ENCODE measurements around the gene HIVEP1. TPM values are rescaled to one million over a fixed set of nuclear protein-coding genes. Genes with fewer than 3 reads are reported as not detected.

HIVEP1 gene
- total RNA-seq, 3 donors from 2014 or later, result 24.8 to 41.3 (median 27.2) TPM

GRCh38 chr6:12008366-12009179 is 3.5 kb upstream of the HIVEP1 start:
- intact Hi-C loops (cut with DNase I; ENCODE audit: low total_unique reads), result no loop called here
- Histone ChIP-seq H3K4me1 (peaks cover 0 to 4% of the 10 kb centered on the region in 2 donors), H3K27ac (peak overlapping the region; percentile 97 to 100), H3K36me3 (no peaks in the 10 kb centered on the region), H3K27me3 (no peaks in the 10 kb centered on the region), H3K4me3 (peak overlapping the region; percentile 61 to 88 (median 79)), H3K9me3 (no peaks in the 10 kb centered on the region)
- TF ChIP-seq POLR2AphosphoS5 (IDR thresholded peaks at IDR 0.05) (peak; percentile 7 to 48 (median 46)), POLR2A (IDR thresholded peaks at IDR 0.05) (peak; percentile 14)
- TF ChIP-seq, protein P1, sequence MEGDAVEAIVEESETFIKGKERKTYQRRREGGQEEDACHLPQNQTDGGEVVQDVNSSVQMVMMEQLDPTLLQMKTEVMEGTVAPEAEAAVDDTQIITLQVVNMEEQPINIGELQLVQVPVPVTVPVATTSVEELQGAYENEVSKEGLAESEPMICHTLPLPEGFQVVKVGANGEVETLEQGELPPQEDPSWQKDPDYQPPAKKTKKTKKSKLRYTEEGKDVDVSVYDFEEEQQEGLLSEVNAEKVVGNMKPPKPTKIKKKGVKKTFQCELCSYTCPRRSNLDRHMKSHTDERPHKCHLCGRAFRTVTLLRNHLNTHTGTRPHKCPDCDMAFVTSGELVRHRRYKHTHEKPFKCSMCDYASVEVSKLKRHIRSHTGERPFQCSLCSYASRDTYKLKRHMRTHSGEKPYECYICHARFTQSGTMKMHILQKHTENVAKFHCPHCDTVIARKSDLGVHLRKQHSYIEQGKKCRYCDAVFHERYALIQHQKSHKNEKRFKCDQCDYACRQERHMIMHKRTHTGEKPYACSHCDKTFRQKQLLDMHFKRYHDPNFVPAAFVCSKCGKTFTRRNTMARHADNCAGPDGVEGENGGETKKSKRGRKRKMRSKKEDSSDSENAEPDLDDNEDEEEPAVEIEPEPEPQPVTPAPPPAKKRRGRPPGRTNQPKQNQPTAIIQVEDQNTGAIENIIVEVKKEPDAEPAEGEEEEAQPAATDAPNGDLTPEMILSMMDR (IDR thresholded peaks at IDR 0.05), result no peak
- DNase-seq (ENCODE audit: low spot score in 2 of 2), result peak; percentile 58 to 81

DNA sequence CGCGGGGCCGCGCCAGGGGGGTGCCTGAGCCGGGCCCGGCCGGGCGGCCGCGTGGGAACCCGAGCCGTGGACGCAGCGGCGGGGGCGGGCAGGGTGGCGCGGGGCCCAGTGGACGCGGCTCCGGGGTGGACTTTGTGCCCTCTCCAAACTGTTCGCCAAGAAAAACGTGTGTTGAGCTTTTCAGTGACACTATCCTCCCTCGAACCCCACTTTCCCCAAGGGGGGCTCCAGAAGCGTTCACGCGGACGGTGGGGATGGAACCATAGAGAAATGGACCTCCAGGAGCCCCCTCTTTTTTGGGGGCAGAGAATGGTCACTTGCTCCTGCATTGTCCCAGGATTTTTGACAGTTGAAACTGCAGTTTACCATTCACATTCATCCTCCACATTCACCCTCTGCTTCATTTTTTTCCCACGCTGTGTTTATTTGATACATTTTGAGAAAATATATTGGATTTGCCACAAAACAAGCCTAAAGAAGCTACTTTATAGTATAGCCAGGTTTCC is 2.9 kb upstream of the HIVEP1 start:
- TF ChIP-seq POLR2A (IDR thresholded peaks at IDR 0.05), result no peak
- peak in 1 of 2 donors; percentile 23 for DNase-seq (ENCODE audit: low spot score in 2 of 2)
- intact Hi-C loops (cut with DNase I; ENCODE audit: low total_unique reads), result no loop called here
- no peaks in the 10 kb centered on the region for H3K9me3 ChIP-seq
- H3K36me3 ChIP-seq, result no peaks in the 10 kb centered on the region
- H3K27me3 ChIP-seq, result no peaks in the 10 kb centered on the region
- H3K4me1 ChIP-seq, result peaks cover 0 to 4% of the 10 kb centered on the region in 2 donors
- peak overlapping the region; percentile 97 to 100 for H3K27ac ChIP-seq
- peak overlapping the region; percentile 61 to 88 (median 79) for H3K4me3 ChIP-seq

DNA sequence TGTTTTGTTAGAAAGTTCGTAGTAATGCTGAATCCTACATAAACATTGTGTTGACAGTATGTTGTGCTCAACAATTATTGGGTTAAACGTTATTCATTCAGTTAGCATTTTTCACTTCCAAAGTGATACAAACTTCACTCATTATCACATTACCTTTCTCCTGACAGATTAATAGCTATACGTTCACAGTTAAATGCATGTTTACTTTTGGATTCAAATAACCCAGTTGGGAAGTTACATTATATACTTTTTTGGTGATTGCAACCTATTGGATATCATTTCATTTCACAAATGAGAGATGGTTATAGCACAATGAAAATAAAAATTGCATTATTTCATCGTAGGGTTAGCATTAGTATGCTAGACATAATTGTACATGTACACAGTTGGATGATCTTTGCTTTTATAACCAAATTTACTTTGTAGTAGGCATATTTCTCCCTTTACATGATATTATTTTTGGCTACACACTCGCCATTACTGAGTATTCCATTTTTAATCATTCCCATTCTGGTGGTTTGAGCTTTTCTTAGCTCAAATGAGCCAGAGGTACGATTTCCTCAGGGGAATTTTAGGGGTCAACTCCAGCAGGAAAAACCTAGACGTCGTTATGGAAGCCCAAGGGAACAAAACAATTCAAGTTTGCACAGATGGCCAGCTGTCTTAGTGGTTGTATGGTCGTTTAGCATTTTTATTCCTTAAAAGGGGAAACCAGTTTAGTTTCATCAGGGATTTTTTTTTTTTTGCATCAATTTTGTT is 2.1 kb upstream of the HIVEP1 start:
- no peak for TF ChIP-seq POLR2A (IDR thresholded peaks at IDR 0.05)
- no peak for TF ChIP-seq POLR2AphosphoS5 (IDR thresholded peaks at IDR 0.05)
- TF ChIP-seq, protein P1 (IDR thresholded peaks at IDR 0.05), result no peak
- no peaks in the 10 kb centered on the region for H3K36me3 ChIP-seq
- intact Hi-C loops (cut with DNase I; ENCODE audit: low total_unique reads), result no loop called here

DNA sequence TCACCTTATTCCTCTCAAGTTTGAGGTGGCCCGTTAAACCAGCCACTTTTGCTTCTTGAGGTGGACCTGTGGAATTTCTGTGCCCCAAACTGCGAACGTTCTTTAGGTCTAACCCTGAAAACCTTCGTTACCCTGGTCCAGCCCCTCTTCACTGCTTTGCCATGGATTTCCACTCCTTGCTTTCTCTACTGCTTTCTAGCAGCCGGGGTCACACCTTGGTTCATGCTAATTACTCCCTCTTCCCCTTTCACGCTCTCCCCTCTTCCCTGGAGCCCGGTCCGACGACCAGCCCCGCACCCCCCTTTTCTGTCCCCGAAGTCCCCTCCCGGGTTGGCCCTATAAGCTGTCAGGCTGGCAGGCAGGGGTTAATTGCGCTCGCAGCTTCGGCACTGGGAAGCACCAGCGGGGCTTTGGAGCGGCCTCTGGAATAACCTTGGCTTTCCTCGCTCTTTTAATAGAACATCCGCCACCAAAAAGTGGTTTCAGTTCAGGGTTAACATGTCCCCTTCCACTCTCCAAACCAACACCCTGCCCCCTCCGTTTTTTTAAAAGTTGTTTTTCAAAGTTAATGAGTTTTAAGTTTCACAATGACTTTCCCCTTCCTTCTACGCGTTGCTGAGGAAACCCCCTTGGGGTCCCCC is 1.4 kb upstream of the HIVEP1 start:
- peak; percentile 61 to 62 for DNase-seq (ENCODE audit: low spot score in 2 of 2)
- H3K4me1 ChIP-seq, result peaks cover 0 to 4% of the 10 kb centered on the region in 2 donors
- peak overlapping the region; percentile 79 to 89 (median 88) for H3K4me3 ChIP-seq
- H3K27me3 ChIP-seq, result no peaks in the 10 kb centered on the region
- no peaks in the 10 kb centered on the region for H3K9me3 ChIP-seq
- H3K27ac ChIP-seq, result peak overlapping the region; percentile 97 to 100
- TF ChIP-seq POLR2A (IDR thresholded peaks at IDR 0.05), result no peak
- peak in 2 of 3 donors; percentile 30 to 46 for TF ChIP-seq POLR2AphosphoS5 (IDR thresholded peaks at IDR 0.05)
- intact Hi-C loops (cut with DNase I; ENCODE audit: low total_unique reads), result no loop called here
- H3K36me3 ChIP-seq, result no peaks in the 10 kb centered on the region

More for the DNA sequence above, 2.1 kb upstream of the HIVEP1 start:
- Histone ChIP-seq H3K9me3 (no peaks in the 10 kb centered on the region), H3K4me1 (peaks cover 0 to 4% of the 10 kb centered on the region in 2 donors), H3K27ac (peak overlapping the region; percentile 97 to 100), H3K4me3 (peak overlapping the region; percentile 79 to 89 (median 88)), H3K27me3 (no peaks in the 10 kb centered on the region)
- no peak for DNase-seq (ENCODE audit: low spot score in 2 of 2)

GRCh38 chr6:12011276-12012037 is 655 bp upstream of the HIVEP1 start:
- Histone ChIP-seq H3K9me3 (no peaks in the 10 kb centered on the region), H3K27me3 (no peaks in the 10 kb centered on the region), H3K4me1 (peaks cover 0 to 4% of the 10 kb centered on the region in 2 donors), H3K4me3 (peak overlapping the region; percentile 79 to 89 (median 88)), H3K27ac (peak overlapping the region; percentile 97 to 100), H3K36me3 (no peaks in the 10 kb centered on the region)
- TF ChIP-seq POLR2AphosphoS5 (IDR thresholded peaks at IDR 0.05), result peak in 1 of 3 donors; percentile 21
- TF ChIP-seq, protein P1 (IDR thresholded peaks at IDR 0.05), result no peak
- peak; percentile 96 to 97 for DNase-seq (ENCODE audit: low spot score in 2 of 2)
- intact Hi-C loops (cut with DNase I; ENCODE audit: low total_unique reads), result no loop called here
